ENCODE data around the gene ARHGAP26.

GRCh38 chr5:143130613-143131305, 360.6 kb downstream of the ARHGAP26 start:
- TF ChIP-seq SUZ12 (IDR thresholded peaks at IDR 0.05; ENCODE audit: extremely low read depth, insufficient read depth, insufficient read length) (no peak), ZNF274 (IDR thresholded peaks at IDR 0.05; ENCODE audit: low read depth, low read length) (no peak), YY1 (IDR thresholded peaks at IDR 0.05; ENCODE audit: insufficient read depth, insufficient read length) (no peak)

Data from NT2/D1 (cell line).